Hindlimb muscle (tissue), 1 donor: Measurements from ENCODE around the gene RAD23A. TPM values are rescaled to one million over a fixed set of nuclear protein-coding genes. Genes with fewer than 3 reads are reported as not detected.
"Not testable (repeated sequence)": the region's sequence is repeated elsewhere in the genome, so short reads cannot be mapped to it uniquely, and the experiment has no call there.

Source experiments
- DNase-seq: peaks from one replicate; pipeline ENCODE4 v3.0.0-alpha.2; 2013
- polyA plus RNA-seq: library from polyadenylated mRNA; unstranded; fragments of 120-200 nt; gene quantifications from one replicate; pipeline ENCODE4 v1.2.1, GENCODE V29; 2013; ENCODE audit not compliant: insufficient read length

The RAD23A gene
- polyA plus RNA-seq, 1 donor = 156 TPM

DNA sequence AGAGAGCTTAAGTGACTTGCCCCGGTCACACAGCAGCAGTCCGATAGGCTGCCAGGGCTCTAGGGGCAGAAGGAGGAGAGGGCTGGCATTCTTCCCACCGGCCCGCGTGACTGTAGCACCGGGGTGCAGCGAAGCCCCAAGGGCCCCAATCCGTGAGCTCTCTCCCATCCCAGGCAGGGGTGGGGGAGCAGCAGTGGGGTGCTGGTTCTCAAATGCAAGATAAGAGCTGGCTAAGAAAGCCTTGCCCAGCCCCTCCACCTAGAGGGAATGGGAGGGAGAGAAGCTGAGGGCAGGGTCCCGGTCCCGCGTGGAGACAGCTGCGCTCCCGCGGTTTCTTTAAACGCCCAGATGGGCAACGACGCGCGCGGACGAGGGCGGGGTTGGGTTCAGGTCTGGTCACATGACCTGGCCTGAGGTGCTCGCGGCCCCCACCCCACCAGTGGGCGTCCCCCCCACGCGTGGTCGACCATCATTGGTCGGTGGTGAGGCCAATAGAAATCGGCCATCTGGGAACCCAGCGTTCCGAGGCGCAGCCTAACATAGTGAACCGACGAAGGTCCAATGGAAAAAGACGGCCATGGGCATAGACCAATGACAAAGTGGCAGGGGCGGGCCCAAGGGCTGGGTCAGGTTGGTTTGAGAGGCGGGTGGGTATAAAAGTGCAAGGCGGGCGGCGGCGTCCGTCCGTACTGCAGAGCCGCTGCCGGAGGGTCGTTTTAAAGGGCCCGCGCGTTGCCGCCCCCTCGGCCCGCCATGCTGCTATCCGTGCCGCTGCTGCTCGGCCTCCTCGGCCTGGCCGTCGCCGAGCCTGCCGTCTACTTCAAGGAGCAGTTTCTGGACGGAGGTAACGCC, 7.5 kb upstream of the RAD23A start, which contains the start of gene CALR:
TSS of gene CALR (plus strand) at position 683 of the 852 bp plus-strand sequence. CDS start at position 754, 71 bp downstream.
- peak; percentile 99 for DNase-seq

DNA sequence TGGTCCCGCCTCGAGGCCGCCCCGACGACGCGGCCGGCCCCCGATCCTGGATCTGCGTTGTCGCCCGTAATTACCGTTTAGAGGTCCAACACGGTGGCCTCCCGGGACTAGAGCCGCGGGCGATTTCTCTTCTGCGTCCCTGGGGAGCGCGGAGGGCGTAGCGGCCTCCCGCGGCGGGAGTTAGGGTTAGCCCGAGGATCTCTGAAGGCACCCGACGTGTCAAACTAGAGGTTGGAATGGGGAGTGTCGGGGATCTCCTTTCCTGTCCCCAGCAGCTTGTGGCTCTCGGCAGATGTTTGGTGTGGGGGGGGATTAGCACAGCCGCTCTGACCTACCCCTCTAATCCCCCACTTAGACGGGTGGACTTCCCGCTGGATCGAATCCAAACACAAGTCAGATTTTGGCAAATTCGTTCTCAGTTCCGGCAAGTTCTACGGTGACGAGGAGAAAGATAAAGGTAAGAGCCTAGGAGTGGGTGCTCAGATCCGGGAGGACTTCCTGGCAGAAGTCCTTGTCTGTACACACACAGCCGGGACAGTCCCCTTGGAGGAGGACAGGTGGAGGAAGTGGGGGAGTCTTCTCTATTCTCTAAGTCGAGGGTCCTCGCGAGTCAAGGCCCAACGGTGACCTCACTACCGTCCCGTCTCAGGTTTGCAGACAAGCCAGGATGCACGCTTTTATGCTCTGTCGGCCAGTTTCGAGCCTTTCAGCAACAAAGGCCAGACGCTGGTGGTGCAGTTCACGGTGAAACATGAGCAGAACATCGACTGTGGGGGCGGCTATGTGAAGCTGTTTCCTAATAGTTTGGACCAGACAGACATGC, 6.7 kb upstream of the RAD23A start:
- DNase-seq = no peak

DNA sequence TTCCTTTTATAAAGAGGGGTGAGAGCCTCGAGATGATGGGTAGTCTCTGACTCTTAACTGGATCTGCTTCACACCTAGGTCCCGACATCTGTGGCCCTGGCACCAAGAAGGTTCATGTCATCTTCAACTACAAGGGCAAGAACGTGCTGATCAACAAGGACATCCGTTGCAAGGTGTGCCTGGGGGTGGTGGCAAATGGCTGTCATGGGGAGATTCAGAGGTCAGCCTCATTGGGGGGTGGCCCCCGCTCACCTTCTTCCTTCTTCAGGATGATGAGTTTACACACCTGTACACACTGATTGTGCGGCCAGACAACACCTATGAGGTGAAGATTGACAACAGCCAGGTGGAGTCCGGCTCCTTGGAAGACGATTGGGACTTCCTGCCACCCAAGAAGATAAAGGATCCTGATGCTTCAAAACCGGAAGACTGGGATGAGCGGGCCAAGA, 5.7 kb upstream of the RAD23A start:
- no peak for DNase-seq

DNA sequence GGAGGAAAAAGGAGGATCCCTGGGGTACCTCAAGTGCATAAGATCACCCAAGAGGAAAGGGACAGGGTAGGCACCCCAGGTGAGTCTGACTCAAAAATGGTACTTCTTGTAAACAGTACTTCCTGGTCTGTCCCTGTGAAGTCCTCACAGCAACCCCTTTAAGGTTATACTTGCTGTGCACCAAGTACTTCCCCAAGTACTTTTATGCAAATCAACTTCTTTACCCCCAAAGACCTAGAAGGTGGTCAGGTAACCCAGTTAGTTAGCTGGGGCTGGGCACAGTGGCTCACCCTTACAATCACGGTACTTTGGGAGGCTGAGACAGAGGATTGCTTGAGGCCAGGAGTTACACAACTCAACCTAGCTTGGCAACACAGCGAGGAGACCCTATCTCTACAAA, 4.8 kb upstream of the RAD23A start:
- no peak for DNase-seq

DNA sequence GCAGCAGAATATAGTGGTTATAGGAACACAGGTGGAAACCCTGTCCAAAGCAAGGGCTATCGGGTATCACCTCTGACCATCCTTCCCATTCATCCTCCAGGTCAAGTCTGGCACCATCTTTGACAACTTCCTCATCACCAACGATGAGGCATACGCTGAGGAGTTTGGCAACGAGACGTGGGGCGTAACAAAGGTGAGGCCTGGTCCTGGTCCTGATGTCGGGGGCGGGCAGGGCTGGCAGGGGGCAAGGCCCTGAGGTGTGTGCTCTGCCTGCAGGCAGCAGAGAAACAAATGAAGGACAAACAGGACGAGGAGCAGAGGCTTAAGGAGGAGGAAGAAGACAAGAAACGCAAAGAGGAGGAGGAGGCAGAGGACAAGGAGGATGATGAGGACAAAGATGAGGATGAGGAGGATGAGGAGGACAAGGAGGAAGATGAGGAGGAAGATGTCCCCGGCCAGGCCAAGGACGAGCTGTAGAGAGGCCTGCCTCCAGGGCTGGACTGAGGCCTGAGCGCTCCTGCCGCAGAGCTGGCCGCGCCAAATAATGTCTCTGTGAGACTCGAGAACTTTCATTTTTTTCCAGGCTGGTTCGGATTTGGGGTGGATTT, 2.1 kb upstream of the RAD23A start:
- DNase-seq = no peak

DNA sequence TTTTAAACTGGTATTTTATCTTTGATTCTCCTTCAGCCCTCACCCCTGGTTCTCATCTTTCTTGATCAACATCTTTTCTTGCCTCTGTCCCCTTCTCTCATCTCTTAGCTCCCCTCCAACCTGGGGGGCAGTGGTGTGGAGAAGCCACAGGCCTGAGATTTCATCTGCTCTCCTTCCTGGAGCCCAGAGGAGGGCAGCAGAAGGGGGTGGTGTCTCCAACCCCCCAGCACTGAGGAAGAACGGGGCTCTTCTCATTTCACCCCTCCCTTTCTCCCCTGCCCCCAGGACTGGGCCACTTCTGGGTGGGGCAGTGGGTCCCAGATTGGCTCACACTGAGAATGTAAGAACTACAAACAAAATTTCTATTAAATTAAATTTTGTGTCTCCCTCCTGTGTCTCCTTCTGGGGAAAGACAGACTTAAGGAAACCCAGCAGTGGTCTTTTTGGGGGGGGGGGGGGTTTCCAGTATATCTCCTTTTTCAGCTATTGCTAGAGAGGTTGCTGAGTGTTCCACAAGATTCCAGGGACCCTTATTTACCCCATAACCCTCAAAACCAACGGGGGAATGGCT, 1.5 kb upstream of the RAD23A start:
- DNase-seq = no peak

DNA sequence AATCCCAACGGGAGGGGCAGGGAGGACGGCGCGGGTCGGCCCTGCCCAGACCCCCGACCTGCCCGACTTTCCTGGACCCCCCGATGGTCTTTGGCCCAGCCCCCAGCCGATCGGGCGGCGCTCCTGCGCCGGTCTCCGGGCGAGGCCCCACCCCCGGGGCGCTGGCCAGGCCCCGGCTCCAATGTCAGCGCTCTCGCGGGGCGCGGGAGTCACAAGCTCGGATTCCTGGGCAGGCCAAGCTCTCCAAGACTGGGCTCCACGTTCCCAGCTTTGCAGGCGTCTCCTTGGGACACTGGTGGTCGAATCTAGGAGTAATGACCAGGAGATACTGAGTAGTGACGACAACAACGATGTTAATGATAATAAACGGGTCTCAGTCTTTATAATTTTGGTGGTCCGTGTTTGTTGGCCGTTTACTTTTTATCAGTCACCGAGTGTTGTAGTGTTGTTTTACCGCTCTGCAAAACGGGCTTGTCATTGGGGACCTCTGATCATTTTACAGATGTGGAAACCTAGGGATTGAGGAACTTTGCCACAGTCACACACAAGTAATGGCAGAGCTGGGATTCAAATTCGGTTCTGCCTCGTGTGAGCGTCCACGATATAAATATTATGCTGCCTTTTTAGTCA, 545 bp downstream of the RAD23A start:
- peak; percentile 86 for DNase-seq

DNA sequence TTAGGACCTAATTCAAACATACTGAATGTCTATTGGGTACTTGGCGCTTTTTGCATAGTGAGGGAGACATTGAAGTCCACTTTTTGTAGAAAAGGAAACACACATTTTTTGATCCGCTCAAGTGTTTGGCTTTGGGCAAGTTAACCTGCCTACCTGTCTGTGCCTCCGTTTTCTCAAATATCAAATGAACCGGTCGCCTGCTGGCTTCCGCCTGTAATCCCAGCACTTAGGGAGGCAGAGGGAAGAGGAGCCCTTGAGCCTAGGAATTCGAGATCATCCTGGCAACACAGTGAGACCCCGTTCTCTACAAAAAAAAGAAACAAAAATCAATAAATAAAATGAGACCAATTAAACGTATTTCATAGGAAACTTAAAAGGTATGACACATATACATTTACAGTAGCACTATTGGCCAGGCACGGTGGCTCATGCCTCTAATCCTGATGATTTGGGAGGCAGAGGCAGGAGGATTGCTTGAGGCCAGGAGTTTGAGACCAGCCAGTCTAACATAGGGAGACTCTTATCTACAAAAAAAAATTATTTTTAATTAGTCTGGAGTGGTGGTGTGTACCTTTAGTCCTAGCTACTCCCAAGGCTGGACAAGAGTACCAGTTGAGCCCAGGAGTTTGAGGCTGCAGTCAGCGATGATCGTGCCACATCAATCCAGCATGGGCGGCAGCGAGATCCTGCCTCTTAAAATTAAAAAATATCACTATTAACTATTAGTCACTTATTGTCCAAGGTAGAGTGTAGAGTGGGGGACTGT, 1.3 kb downstream of the RAD23A start:
- DNase-seq = no peak

DNA sequence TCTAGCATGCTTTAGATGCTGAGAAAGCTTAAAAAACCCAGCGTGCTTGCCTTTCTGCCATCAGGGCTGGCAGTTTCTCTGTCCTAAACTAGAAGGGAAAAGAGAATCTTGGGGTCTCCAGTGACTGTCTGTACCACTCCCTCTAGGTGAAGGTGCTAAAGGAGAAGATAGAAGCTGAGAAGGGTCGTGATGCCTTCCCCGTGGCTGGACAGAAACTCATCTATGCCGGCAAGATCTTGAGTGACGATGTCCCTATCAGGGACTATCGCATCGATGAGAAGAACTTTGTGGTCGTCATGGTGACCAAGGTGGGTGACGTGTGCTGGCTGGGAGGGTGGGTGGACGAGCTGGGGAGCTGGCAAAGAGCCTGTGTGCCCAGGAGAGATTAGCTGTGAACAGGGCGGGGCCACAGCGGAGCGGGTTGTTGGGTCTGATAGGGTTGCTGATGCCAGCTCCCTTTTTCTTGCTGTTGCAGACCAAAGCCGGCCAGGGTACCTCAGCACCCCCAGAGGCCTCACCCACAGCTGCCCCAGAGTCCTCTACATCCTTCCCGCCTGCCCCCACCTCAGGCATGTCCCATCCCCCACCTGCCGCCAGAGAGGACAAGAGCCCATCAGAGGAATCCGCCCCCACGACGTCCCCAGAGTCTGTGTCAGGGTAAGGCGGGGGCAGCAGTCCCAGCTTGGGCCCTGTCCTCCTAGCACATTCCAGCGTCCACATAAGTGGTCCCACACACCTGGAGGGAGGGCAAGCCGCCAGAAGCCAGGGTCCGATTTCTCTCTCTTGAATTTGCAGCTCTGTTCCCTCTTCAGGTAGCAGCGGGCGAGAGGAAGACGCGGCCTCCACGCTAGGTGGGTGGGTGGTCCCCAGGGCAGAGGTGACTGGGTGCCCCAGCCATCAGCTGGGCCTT, 2.3 kb downstream of the RAD23A start:
- DNase-seq = no peak

DNA sequence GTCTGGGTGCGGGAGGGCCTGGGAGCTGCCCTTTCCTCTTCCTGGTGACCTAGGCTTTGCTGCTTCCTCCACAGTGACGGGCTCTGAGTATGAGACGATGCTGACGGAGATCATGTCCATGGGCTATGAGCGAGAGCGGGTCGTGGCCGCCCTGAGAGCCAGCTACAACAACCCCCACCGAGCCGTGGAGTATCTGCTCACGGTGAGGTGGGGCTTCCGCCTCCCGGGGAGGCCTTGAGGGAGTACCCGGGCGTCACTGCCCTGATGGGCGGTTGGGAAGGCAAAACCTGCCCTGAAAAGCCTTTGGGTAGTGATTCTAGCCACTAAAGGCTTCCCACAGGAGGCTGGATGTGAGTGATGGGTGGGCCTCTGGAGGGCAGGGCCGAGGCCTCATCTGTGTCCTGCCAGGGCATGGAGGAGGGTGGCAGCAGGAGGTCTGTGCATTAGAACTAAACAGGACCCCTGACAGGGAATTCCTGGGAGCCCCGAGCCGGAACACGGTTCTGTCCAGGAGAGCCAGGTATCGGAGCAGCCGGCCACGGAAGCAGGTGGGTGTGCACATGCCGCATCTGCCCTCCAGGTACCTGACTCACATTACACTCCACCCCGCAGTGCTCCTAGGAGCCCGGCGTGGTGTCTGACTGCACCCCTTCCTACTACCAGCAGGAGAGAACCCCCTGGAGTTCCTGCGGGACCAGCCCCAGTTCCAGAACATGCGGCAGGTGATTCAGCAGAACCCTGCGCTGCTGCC, 3.1 kb downstream of the RAD23A start:
- no peak for DNase-seq

DNA sequence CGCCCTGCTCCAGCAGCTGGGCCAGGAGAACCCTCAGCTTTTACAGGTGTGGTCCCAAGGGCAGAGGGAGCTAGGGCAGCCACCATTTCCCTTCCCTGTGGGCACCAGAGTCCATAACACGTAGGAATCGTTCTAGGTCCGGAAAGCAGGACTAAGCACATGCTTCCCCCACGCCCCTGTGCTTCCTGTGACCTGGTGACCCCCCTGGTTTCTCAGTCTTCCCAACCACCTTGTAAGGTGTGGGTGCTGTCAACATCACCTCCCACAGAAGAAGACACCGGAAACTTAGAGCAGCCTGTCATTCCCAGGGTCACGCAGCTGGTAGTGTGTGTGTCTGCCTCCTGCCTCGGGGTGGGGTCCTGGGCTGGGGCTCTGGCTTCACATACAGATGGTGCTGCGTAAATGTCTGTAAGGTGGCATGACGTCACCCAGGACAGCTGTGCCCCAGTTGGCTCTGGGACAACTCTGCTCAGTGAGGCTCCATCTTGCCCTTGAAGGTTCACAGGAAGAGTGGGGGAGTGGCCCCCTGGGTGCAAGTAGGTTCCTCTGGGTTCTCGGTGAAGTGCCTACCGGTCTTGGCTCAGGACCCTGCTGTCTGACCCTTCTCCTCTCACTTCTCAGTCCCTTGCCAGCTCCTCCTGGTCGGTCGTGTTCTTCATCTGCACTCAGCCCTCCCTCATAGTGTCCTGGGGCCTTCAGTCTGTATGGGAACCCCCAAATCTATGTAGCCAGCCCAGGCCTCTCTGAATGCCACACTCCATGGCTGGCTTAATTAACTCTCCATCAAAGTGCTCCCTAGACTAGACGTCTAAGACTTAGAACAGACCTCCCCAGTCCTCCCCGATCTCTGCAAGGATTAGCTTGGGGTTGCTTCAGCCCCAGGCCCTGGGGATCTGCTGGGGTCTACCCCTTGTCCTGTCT, 4.0 kb downstream of the RAD23A start:
- DNase-seq = no peak

DNA sequence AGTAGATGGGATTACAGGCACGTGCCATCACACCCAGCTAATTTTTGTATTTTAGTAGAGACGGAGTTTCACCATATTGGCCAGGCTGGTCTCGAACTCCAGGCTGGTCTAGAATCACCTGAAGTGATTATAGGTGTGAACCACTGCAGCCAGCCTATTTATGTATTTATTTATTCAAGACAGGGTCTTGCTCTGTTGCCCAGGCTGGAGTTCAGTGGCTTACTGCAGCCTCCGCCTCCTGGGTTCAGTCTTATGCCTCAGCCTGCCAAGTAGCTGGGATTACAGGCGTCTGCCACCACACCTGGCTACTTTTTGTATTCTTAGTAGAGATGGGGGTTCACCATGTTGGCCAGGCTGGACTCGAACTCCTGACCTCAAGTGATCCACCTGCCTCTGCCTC, 6.4 kb downstream of the RAD23A start:
- DNase-seq = not testable (repeated sequence)

DNA sequence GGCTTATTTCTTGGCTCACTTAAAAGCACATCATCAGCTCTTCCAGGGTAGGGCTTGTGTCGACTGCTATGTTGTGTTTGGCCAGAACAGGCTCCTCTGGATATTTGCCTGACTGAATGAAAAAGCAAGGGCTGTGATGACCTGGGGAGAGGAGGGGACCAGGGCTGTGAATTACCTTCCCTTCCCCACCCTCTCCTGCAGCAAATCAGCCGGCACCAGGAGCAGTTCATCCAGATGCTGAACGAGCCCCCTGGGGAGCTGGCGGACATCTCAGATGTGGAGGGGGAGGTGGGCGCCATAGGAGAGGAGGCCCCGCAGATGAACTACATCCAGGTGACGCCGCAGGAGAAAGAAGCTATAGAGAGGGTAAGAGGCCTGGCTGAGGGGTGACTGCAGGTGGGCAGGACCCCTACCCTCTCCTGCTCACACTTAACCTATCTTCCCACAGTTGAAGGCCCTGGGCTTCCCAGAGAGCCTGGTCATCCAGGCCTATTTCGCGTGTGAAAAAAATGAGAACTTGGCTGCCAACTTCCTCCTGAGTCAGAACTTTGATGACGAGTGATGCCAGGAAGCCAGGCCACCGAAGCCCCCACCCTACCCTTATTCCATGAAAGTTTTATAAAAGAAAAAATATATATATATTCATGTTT, 7.0 kb downstream of the RAD23A start:
- no peak for DNase-seq

DNA sequence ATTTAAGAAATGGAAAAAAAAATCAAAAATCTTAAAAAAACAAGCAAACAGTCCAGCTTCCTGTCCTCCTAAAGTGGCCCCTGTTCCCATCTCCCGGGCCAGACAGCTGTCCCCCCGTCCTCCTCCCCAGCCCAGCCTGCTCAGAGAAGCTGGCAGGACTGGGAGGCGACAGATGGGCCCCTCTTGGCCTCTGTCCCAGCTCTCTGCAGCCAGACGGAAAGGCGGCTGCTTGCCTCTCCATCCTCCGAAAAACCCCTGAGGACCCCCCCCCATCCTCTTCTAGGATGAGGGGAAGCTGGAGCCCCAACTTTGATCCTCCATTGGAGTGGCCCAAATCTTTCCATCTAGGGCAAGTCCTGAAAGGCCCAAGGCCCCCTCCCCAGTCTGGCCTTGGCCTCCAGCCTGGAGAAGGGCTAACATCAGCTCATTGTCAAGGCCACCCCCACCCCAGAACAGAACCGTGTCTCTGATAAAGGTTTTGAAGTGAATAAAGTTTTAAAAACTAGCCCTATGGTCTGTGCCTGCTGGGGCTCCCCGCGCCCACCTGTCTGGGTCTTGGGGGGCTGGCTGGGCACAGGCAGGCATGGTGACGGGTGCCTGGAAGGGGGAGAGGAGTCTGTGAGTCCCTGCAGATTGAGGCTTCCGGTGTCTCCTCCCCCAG, 7.6 kb downstream of the RAD23A start:
- DNase-seq = peak; percentile 75

DNA sequence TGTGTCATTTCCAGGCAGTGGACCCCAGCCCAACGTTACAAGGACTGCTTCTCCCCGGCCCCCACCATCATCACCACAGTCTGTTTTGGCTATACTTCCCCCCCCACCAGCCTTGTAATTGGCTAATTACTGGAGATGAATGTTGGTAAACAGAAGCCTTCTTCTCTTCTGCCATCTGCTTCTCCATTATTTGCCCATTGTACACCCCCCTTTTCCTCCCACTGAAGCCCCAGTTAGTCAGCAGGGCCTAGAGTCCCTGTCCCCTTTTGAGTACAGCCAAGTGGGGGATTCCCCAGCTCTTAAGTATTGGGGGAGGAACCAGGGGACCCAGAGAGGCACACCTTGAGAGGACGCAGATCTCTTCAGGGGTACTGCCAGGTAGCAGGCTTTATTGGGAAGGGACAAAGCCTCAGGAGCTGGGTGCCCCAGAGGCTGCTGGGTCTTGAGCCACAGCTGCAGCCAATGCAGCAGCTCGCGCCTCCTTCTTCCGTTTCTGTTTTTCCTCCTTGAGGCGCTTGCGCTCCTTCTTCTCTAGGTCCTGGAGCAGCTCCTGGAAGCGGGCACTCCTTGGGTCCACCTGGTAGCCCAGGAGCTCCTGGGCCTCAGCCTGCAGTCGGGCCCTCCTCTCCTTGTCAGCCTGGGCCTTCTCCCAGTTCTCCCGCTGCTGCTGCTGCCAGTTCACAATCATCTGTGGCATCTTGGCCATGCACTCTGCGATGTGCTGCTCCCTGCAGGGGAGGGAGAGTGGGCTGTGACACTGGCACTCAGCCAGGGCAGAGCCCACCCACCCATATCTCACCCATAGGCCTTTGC, 8.3 kb downstream of the RAD23A start:
- DNase-seq = no peak

DNA sequence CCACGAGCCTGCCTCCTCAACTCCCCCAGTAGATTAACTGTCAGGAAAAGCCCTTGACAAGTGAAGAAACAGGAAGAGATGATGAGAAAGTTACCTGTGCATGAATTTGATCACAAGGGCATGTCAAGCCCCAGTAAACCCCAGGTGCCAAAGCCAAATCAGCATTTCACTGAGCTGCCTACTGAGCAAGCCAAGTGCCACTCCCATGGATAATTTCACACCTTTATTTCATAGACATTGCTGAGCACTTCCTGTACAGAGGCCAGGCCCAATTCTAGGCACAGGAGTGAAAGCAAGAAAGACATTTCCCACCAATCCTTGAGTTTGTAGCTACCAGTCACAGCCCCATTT, 8.9 kb downstream of the RAD23A start:
- DNase-seq = no peak

DNA sequence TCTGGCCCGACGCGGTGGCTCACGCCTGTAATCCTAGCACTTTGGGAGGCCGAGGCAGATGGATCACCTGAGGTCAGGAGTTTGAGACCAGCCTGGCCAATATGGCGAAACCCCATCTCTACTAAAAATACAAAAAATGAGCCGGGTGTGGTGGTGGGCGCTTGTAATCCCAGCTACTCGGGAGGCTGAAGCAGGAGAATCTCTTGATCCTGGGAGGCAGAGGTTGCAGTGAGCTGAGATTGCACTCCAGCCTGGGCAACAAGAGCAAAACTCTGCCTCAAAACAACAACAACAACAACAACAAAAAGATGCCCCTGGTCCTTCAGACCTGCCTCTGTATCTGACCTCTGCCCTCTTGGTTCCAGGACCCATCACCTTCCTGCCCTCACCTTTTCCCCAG, 9.9 kb downstream of the RAD23A start:
- DNase-seq = not testable (repeated sequence)
